ENCODE measurements around the gene PLK5.

Gene PLK5

DNA sequence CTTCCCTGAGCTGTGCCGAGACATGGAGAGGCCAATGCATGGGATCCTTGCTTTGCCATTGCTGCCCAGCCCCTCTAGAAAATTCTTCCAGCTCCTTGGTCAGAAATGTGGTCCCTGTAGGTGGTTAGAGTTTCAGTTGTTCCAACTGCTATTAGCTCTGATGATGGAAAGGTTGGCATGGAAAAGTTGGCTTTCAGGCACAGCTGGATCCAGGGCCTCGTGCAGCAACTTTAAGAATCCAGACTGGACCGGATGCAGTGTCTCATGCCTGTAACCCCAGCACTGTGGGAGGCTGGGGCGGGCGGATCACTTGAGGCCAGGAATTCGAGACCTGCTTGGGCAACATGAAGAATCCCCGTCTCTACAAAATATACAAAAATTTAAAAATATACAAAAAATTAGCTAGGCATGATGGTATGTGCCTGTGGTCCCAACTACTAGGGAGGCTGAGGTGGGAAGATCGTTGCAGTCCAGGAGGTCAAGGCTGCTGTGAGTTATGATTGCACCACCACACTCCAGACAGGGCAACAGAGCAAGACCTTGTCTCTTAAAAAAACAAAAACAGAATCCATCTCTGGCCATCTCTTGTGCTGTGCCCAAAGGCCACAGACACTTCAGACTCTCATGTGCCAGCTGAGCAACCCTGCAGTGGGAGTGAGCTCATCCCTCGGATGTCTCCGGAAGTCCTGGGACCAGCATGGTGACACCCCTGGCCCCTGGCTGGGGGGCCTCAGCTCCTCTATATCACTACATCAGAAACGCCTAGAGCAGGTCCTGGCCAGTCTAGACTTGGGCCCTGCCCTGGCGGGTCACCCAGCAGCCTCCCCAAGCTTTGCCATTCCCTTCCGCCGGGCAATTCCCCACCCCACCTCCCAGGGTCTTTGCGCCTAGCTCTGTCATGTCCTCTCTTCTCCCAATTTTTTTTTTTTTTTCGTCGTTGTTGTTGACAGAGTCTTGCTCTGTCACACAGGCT is 27.5 kb downstream of the PLK5 start:
- Histone ChIP-seq H3K4me1 (ENCODE audit: control insufficient read depth, low read length) (peaks cover 4% of the 10 kb centered on the region), H3K9me3 (ENCODE audit: control insufficient read depth, insufficient read depth, low read length) (no peaks in the 10 kb centered on the region), H3K79me2 (ENCODE audit: control insufficient read depth, low read length) (no peaks in the 10 kb centered on the region), H3K4me3 (ENCODE audit: low read length) (no peak overlapping the region), H3K27me3 (ENCODE audit: control insufficient read depth, low read length) (no peaks in the 10 kb centered on the region), H4K20me1 (ENCODE audit: control insufficient read depth, insufficient read depth, low read depth, low read length) (no peaks in the 10 kb centered on the region), H3K9me2 (replicated peaks; ENCODE audit: control insufficient read depth, low read length) (no peaks in the 10 kb centered on the region), H3K4me2 (ENCODE audit: low read length) (no peak overlapping the region), H3F3A (ENCODE audit: control insufficient read depth, insufficient read depth) (no peaks in the 10 kb centered on the region), H3K27ac (ENCODE audit: low read depth, low read length) (no peak overlapping the region), H3K36me3 (ENCODE audit: control insufficient read depth, low read length) (no peaks in the 10 kb centered on the region)
- TF ChIP-seq EZH2phosphoT487 (IDR thresholded peaks at IDR 0.05; ENCODE audit: borderline replicate concordance, low read length) = no peak
- TF ChIP-seq, protein P1, sequence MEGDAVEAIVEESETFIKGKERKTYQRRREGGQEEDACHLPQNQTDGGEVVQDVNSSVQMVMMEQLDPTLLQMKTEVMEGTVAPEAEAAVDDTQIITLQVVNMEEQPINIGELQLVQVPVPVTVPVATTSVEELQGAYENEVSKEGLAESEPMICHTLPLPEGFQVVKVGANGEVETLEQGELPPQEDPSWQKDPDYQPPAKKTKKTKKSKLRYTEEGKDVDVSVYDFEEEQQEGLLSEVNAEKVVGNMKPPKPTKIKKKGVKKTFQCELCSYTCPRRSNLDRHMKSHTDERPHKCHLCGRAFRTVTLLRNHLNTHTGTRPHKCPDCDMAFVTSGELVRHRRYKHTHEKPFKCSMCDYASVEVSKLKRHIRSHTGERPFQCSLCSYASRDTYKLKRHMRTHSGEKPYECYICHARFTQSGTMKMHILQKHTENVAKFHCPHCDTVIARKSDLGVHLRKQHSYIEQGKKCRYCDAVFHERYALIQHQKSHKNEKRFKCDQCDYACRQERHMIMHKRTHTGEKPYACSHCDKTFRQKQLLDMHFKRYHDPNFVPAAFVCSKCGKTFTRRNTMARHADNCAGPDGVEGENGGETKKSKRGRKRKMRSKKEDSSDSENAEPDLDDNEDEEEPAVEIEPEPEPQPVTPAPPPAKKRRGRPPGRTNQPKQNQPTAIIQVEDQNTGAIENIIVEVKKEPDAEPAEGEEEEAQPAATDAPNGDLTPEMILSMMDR (IDR thresholded peaks at IDR 0.05; ENCODE audit: low read depth, low read length, poor library complexity, severe bottlenecking) = no peak

DNA sequence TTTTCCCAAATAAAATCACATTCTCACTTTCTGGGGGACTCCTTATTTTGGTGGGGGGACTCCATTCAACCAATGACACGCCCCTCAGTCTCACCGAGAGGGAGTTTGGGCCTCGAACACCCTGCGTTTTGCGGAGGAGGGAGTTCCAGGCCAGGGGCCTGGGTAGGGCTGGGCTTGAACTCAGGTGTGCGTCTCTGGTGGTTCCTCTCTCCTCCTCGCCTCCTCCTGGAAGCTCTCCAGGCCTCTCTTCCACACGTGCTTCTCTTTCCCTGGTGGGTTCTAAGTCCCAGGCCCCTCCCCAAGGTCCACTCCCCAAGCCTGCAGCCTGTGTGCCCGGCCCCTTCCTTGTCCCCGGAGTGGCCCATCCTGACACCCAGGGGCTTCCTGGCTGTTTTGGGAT is 29.5 kb downstream of the PLK5 start:
- Histone ChIP-seq H4K20me1 (ENCODE audit: control insufficient read depth, insufficient read depth, low read depth, low read length) (no peaks in the 10 kb centered on the region), H3K79me2 (ENCODE audit: control insufficient read depth, low read length) (no peaks in the 10 kb centered on the region), H3K9me2 (replicated peaks; ENCODE audit: control insufficient read depth, low read length) (no peaks in the 10 kb centered on the region), H3K36me3 (ENCODE audit: control insufficient read depth, low read length) (no peaks in the 10 kb centered on the region), H3K4me2 (ENCODE audit: low read length) (no peak overlapping the region), H3K27me3 (ENCODE audit: control insufficient read depth, low read length) (no peaks in the 10 kb centered on the region), H3F3A (ENCODE audit: control insufficient read depth, insufficient read depth) (no peaks in the 10 kb centered on the region), H3K9me3 (ENCODE audit: control insufficient read depth, insufficient read depth, low read length) (no peaks in the 10 kb centered on the region), H3K27ac (ENCODE audit: low read depth, low read length) (no peak overlapping the region), H3K4me3 (ENCODE audit: low read length) (no peak overlapping the region), H3K4me1 (ENCODE audit: control insufficient read depth, low read length) (no peaks in the 10 kb centered on the region)
- TF ChIP-seq EZH2phosphoT487 (IDR thresholded peaks at IDR 0.05; ENCODE audit: borderline replicate concordance, low read length) = no peak
- TF ChIP-seq, protein P1 (IDR thresholded peaks at IDR 0.05; ENCODE audit: low read depth, low read length, poor library complexity, severe bottlenecking) = no peak

DNA sequence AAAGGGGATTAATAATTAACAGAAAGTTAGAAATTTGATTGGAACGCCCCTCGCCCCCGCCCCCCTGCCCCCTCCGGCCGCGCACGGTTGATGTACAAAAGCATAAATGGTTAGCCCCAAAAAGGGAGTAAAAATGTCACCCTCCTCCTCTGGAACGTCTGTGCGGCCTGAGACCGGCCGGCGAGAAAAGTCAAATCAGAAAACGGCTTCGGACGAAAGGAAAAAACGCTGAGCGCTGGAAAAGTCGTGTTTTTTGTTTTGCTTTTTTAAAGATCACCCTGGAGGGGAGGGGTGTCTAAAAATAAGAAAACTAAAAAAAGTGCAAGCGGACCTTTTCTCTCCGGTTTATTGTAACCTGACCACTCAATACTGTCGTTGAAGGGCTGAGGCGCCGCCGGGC is 31.1 kb downstream of the PLK5 start:
- Histone ChIP-seq H3K79me2 (ENCODE audit: control insufficient read depth, low read length) (no peaks in the 10 kb centered on the region), H3K27ac (ENCODE audit: low read depth, low read length) (no peak overlapping the region), H4K20me1 (ENCODE audit: control insufficient read depth, insufficient read depth, low read depth, low read length) (no peaks in the 10 kb centered on the region), H3F3A (ENCODE audit: control insufficient read depth, insufficient read depth) (no peaks in the 10 kb centered on the region), H3K9me3 (ENCODE audit: control insufficient read depth, insufficient read depth, low read length) (no peaks in the 10 kb centered on the region), H3K4me2 (ENCODE audit: low read length) (no peak overlapping the region), H3K9me2 (replicated peaks; ENCODE audit: control insufficient read depth, low read length) (no peaks in the 10 kb centered on the region), H3K4me3 (ENCODE audit: low read length) (no peak overlapping the region), H3K36me3 (ENCODE audit: control insufficient read depth, low read length) (no peaks in the 10 kb centered on the region), H3K4me1 (ENCODE audit: control insufficient read depth, low read length) (no peaks in the 10 kb centered on the region), H3K27me3 (ENCODE audit: control insufficient read depth, low read length) (no peaks in the 10 kb centered on the region)
- no peak for TF ChIP-seq EZH2phosphoT487 (IDR thresholded peaks at IDR 0.05; ENCODE audit: borderline replicate concordance, low read length)
- TF ChIP-seq, protein P1 (IDR thresholded peaks at IDR 0.05; ENCODE audit: low read depth, low read length, poor library complexity, severe bottlenecking) = no peak

Measured in DOHH2 (cell line).